K562 (cell line): ENCODE measurements around the gene FBN3. TPM values are rescaled to one million over a fixed set of nuclear protein-coding genes. Genes with fewer than 3 reads are reported as not detected.

Experiments
- ARID1B ChIP-seq: fragments of 450-650 bp; IDR thresholded peaks from 2 replicates; pipeline ENCODE4 v1.6.1; 2016; ENCODE audit warnings: antibody characterized with exemption, mild to moderate bottlenecking, inconsistent platforms
- ATF3 ChIP-seq, 2 experiments: fragments of 450-650 bp in 1 of 2; sonication (generic) in 1 of 2; formaldehyde crosslinking in 1 of 2; IDR thresholded peaks in 1 of 2; conservative IDR thresholded peaks in 1 of 2; 2 replicates each; pipeline versions ENCODE4 v1.6.1 to v1.8.1; 2016 to 2023; ENCODE audit warnings: mild to moderate bottlenecking in 2 of 2, moderate library complexity in 2 of 2, inconsistent platforms in 1 of 2, missing genetic modification reagents in 1 of 2
- ATF7 ChIP-seq: fragments of 450-650 bp; IDR thresholded peaks from 2 replicates; pipeline ENCODE4 v1.7.1; 2014; ENCODE audit warnings: mild to moderate bottlenecking, moderate library complexity
- CXXC5 ChIP-seq: fragments of 250-450 bp; sonication (Bioruptor Pico); IDR thresholded peaks from 2 replicates; pipeline ENCODE4 v1.8.0; 2022; ENCODE audit warnings: inconsistent platforms, mild to moderate bottlenecking, moderate library complexity
- GTF2B ChIP-seq: IDR thresholded peaks from 2 replicates; pipeline ENCODE4 v1.6.1; 2011; ENCODE audit not compliant: insufficient read length; ENCODE audit errors: extremely low read depth
- NFRKB ChIP-seq: fragments of 450-650 bp; IDR thresholded peaks from 2 replicates; pipeline ENCODE4 v1.6.1; 2016; ENCODE audit warnings: low read depth
- TEAD1 ChIP-seq, 2 experiments: fragments of 450-650 bp in 1 of 2; sonication (generic) in 1 of 2; formaldehyde crosslinking; IDR thresholded peaks; 2 replicates each; pipeline versions ENCODE4 v1.4.0 to v1.8.0; 2020 to 2022; ENCODE audit warnings: mild to moderate bottlenecking in 2 of 2, missing genetic modification reagents in 1 of 2
- ZKSCAN1 ChIP-seq: fragments of 150-350 bp; IDR thresholded peaks from 2 replicates; pipeline ENCODE4 v1.6.1; 2016; ENCODE audit warnings: low read depth, low read length
- ZNF174 ChIP-seq: fragments of 250-450 bp; sonication (Bioruptor Pico); IDR thresholded peaks from 2 replicates; pipeline ENCODE4 v1.4.0; 2020; ENCODE audit warnings: mild to moderate bottlenecking
- polyA plus RNA-seq, 8 experiments: library from polyadenylated mRNA; depleted of rRNA in 4 of 8; stranded (reverse) in 5 of 8; unstranded in 3 of 8; fragments of >200 nt; fragmentation: Nextera tagmentation in 2 of 8; fragmentation: Illumina TruSeq in 1 of 8; extraction: Ambion mirVana in 2 of 8; extraction: Trizol in 1 of 8; gene quantifications; 2 replicates each; pipeline versions ENCODE4 v1.2.1 to v1.2.3, GENCODE V29; 2011 to 2014; ENCODE audit warnings: inconsistent platforms in 1 of 8, missing spikeins in 1 of 8
- total RNA-seq, 7 experiments: library from RNA; depleted of rRNA in 6 of 7; stranded (reverse); fragments of >200 nt in 6 of 7; fragmentation: Illumina TruSeq in 2 of 7; extraction: Trizol in 2 of 7; gene quantifications; 2 replicates each; pipeline versions ENCODE4 v1.2.1 to v1.2.3, GENCODE V29; 2011 to 2021; ENCODE audit warnings: low replicate concordance in 1 of 7
- TF ChIP-seq, protein P1 (sequence below): fragments of 200-800 bp; sonication (Bioruptor generic); IDR thresholded peaks from 2 replicates; pipeline ENCODE4 v1.6.1; 2017; ENCODE audit warnings: missing genetic modification characterization, missing compliant biosample characterization
- TF ChIP-seq, protein P2 (sequence below): IDR thresholded peaks from 2 replicates; pipeline ENCODE4 v1.6.1; 2016; ENCODE audit warnings: missing genetic modification characterization, missing compliant biosample characterization

Gene FBN3
- total and polyA plus RNA-seq, 9 of the 15 experiments (the other 6 are each of a cell fraction or from before 2014, with no cell fraction given): under 0.01 to 0.29 (median 0.01) TPM; not detected in 4

DNA sequence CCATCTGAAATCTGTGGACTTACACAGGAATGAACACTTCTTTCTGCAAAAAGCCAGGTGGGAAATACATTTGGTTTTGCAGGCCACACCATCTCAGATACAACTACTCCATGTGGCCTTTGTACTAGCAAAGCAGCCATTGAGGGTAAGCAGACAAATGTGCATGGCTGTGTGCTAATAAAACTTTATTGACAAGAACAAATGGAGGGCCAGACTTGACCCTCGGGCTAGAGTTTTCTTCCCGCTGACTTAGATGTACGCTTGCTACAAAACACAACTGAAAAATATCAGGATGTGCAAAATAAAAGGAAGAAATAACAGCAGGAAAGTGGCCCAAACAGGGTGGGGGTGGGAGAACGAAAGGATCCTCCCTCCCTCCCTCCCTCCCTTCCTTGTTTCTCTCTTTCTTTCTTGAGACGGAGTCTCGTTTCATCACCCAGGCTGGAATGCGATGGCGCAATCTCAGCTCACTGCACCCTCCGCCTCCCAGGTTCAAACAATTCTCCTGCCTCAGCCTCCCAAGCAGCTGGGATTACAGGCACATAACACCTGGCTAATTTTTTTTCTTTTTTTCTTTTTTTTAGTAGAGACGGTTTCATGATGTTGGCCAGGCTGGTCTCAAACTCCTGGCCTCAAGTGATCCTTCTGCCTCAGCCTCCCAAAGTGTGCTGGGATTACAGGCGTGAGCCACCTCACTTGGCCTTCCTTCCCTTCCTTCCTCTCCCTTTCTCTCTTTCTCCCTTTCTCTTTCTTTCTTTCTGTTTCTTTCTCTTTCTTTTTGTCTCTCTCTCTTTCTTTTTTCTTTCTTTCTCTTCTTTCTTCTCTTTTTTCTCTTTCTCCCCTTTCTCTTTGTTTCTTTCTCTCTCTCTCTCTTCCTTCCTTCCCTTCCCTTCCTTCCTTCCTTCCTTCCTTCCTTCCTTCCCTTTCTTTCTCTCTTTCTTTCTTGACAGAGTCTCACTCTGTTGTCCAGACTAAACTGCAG is 67.5 kb downstream of the FBN3 start (continued):
- TF ChIP-seq NFRKB (peak; percentile 70; the same call in 1 of the 2 replicates), ATF7 (no peak), TEAD1 (CRISPR knock-in tag; IDR thresholded peaks at IDR 0.05) (peak in 1 of 2 experiments; percentile 49; a peak in 1 of 4 replicates), ARID1B (0 out of 2 replicates have a peak, but pooled peaks have one; percentile 14), CXXC5 (CRISPR knock-in tag) (0 out of 2 replicates have a peak, but pooled peaks have one; percentile 13), GTF2B (no peak), ATF3 (IDR thresholded peaks at IDR 0.05) (peak; percentile 74), ATF3 (CRISPR knock-in tag; conservative IDR thresholded peaks at IDR 0.05) (no peak), ZKSCAN1 (0 out of 2 replicates have a peak, but pooled peaks have one; percentile 32), ZNF174 (CRISPR knock-in tag) (no peak)
- TF ChIP-seq, protein P1, sequence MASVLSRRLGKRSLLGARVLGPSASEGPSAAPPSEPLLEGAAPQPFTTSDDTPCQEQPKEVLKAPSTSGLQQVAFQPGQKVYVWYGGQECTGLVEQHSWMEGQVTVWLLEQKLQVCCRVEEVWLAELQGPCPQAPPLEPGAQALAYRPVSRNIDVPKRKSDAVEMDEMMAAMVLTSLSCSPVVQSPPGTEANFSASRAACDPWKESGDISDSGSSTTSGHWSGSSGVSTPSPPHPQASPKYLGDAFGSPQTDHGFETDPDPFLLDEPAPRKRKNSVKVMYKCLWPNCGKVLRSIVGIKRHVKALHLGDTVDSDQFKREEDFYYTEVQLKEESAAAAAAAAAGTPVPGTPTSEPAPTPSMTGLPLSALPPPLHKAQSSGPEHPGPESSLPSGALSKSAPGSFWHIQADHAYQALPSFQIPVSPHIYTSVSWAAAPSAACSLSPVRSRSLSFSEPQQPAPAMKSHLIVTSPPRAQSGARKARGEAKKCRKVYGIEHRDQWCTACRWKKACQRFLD (CRISPR knock-in tag): no peak
- TF ChIP-seq, protein P2, sequence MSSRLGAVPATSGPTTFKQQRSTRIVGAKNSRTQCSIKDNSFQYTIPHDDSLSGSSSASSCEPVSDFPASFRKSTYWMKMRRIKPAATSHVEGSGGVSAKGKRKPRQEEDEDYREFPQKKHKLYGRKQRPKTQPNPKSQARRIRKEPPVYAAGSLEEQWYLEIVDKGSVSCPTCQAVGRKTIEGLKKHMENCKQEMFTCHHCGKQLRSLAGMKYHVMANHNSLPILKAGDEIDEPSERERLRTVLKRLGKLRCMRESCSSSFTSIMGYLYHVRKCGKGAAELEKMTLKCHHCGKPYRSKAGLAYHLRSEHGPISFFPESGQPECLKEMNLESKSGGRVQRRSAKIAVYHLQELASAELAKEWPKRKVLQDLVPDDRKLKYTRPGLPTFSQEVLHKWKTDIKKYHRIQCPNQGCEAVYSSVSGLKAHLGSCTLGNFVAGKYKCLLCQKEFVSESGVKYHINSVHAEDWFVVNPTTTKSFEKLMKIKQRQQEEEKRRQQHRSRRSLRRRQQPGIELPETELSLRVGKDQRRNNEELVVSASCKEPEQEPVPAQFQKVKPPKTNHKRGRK (tag): peak; percentile 70
